ENCODE results near the gene PER3.

DNA sequence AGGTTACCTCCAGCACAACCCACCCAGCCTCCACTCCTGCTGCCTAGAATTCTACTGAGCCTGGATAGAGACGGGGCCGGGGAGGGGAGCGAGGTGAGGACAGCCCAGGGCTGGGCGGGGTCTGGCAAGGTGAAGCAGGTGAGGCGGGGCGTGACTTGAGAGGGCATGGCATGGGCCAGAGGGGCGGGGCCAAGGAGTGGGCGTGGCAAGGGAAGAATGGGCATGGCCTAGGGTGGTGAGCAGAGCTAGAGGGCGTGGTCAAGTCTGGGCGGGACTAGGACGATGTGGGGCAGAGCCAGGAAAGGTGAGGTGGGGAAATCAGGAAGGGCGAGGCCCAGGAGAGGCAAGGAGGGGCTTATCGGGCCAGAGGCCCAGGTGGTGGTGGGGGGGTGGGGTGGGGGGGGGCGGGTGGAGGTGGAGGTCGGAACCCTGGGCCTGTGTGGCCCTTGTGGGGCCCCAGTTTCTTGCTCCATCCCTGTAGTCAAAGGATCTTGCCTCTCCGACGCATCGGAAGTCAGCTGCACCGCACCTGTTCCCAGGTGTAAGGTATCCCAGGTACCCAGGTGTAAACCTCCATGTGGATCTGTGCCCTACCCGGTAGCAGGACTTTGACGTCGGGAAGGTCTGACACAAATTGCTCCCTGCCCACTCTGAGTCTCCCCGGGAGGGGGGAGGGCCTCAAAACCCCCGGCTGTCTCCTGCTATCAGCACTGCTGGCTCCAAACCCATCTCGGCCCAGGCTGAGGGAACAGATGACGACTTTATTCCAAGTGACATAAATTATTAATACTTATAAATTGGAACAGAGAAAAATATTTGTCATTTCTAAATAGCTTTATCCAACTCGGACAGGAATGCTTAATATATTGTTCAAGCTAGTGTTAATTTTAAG is 101.7 kb downstream of the PER3 start:
- TF ChIP-seq TAF1 (IDR thresholded peaks at IDR 0.05; ENCODE audit: borderline replicate concordance, insufficient read depth, low read length) (no peak), POLR2AphosphoS5 (IDR thresholded peaks at IDR 0.05; ENCODE audit: low read depth, low read length) (no peak)
- TF ChIP-seq, protein P1, sequence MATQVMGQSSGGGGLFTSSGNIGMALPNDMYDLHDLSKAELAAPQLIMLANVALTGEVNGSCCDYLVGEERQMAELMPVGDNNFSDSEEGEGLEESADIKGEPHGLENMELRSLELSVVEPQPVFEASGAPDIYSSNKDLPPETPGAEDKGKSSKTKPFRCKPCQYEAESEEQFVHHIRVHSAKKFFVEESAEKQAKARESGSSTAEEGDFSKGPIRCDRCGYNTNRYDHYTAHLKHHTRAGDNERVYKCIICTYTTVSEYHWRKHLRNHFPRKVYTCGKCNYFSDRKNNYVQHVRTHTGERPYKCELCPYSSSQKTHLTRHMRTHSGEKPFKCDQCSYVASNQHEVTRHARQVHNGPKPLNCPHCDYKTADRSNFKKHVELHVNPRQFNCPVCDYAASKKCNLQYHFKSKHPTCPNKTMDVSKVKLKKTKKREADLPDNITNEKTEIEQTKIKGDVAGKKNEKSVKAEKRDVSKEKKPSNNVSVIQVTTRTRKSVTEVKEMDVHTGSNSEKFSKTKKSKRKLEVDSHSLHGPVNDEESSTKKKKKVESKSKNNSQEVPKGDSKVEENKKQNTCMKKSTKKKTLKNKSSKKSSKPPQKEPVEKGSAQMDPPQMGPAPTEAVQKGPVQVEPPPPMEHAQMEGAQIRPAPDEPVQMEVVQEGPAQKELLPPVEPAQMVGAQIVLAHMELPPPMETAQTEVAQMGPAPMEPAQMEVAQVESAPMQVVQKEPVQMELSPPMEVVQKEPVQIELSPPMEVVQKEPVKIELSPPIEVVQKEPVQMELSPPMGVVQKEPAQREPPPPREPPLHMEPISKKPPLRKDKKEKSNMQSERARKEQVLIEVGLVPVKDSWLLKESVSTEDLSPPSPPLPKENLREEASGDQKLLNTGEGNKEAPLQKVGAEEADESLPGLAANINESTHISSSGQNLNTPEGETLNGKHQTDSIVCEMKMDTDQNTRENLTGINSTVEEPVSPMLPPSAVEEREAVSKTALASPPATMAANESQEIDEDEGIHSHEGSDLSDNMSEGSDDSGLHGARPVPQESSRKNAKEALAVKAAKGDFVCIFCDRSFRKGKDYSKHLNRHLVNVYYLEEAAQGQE (IDR thresholded peaks at IDR 0.05; ENCODE audit: insufficient read depth in 1 of 2, low read depth in 2 of 2, low read length in 2 of 2) = no peak
